Adipocyte (in vitro differentiated cells): ENCODE results near the gene HOXC11.

Experiments
- DNase-seq: peaks from one replicate; pipeline ENCODE4 v3.0.0-alpha.2; 2015; ENCODE audit warnings: low read depth
- H3K27me3 ChIP-seq: replicated peaks from 2 replicates; pipeline ENCODE4 v1.7.0; 2013; ENCODE audit warnings: mild to moderate bottlenecking, low read length, moderate library complexity; ENCODE audit not compliant: control insufficient read depth, insufficient read depth
- H3K36me3 ChIP-seq: 2 replicates; pipeline ENCODE4 v1.7.0; 2013; ENCODE audit warnings: low read length, mild to moderate bottlenecking, moderate library complexity; ENCODE audit not compliant: control insufficient read depth, insufficient read depth, severe bottlenecking
- H3K4me1 ChIP-seq: 2 replicates; pipeline ENCODE4 v1.7.0; 2013; ENCODE audit warnings: mild to moderate bottlenecking, low read length, moderate library complexity; ENCODE audit not compliant: control insufficient read depth, insufficient read depth
- H3K4me3 ChIP-seq: 2 replicates; pipeline ENCODE4 v1.7.0; 2013; ENCODE audit warnings: mild to moderate bottlenecking, low read length, moderate library complexity
- H3K9ac ChIP-seq: 2 replicates; pipeline ENCODE4 v1.7.0; 2013; ENCODE audit warnings: mild to moderate bottlenecking, low read length, moderate library complexity
- H3K9me3 ChIP-seq: 2 replicates; pipeline ENCODE4 v1.7.0; 2013; ENCODE audit warnings: mild to moderate bottlenecking, low read length, moderate library complexity; ENCODE audit not compliant: control insufficient read depth

Gene HOXC11

GRCh38 chr12:53947743-53948142 is 25.2 kb upstream of the HOXC11 start:
- H3K36me3 ChIP-seq: no peaks in the 10 kb centered on the region
- peaks cover 13% of the 10 kb centered on the region for H3K4me1 ChIP-seq
- no peak overlapping the region for H3K4me3 ChIP-seq
- H3K27me3 ChIP-seq: peaks cover 99% of the 10 kb centered on the region
- no peak for DNase-seq
- no peak overlapping the region for H3K9ac ChIP-seq
- peaks cover under 1% of the 10 kb centered on the region for H3K9me3 ChIP-seq

- Histone ChIP-seq H3K9me3 (no peaks in the 10 kb centered on the region), H3K27me3 (peaks cover 99% of the 10 kb centered on the region), H3K4me1 (peaks cover 22% of the 10 kb centered on the region), H3K9ac (no peak overlapping the region), H3K4me3 (no peak overlapping the region), H3K36me3 (no peaks in the 10 kb centered on the region)
- no peak for DNase-seq
These were observed 24.0 kb upstream of the HOXC11 start for GRCh38 chr12:53948650-53949593.

GRCh38 chr12:53949631-53950436 is 23.1 kb upstream of the HOXC11 start:
- peaks cover 99% of the 10 kb centered on the region for H3K27me3 ChIP-seq
- H3K9me3 ChIP-seq: no peaks in the 10 kb centered on the region
- H3K4me3 ChIP-seq: no peak overlapping the region
- DNase-seq: no peak
- no peak overlapping the region for H3K9ac ChIP-seq
- H3K4me1 ChIP-seq: peaks cover 20% of the 10 kb centered on the region
- H3K36me3 ChIP-seq: no peaks in the 10 kb centered on the region

GRCh38 chr12:53950437-53950773 is 22.5 kb upstream of the HOXC11 start:
- peaks cover 99% of the 10 kb centered on the region for H3K27me3 ChIP-seq
- H3K36me3 ChIP-seq: no peaks in the 10 kb centered on the region
- no peaks in the 10 kb centered on the region for H3K9me3 ChIP-seq
- no peak overlapping the region for H3K9ac ChIP-seq
- H3K4me1 ChIP-seq: peaks cover 19% of the 10 kb centered on the region
- H3K4me3 ChIP-seq: no peak overlapping the region
- DNase-seq: no peak

- Histone ChIP-seq H3K4me3 (no peak overlapping the region), H3K27me3 (peaks cover 99% of the 10 kb centered on the region), H3K4me1 (peaks cover 19% of the 10 kb centered on the region), H3K9ac (no peak overlapping the region), H3K36me3 (no peaks in the 10 kb centered on the region), H3K9me3 (no peaks in the 10 kb centered on the region)
- DNase-seq: no peak
These were observed 21.9 kb upstream of the HOXC11 start for GRCh38 chr12:53950789-53951576.

- H3K4me3 ChIP-seq: no peak overlapping the region
- peaks cover 99% of the 10 kb centered on the region for H3K27me3 ChIP-seq
- peaks cover 19% of the 10 kb centered on the region for H3K4me1 ChIP-seq
- H3K9me3 ChIP-seq: no peaks in the 10 kb centered on the region
- no peak overlapping the region for H3K9ac ChIP-seq
- no peaks in the 10 kb centered on the region for H3K36me3 ChIP-seq
- no peak for DNase-seq
These were observed 21.2 kb upstream of the HOXC11 start for GRCh38 chr12:53951577-53952334.

- Histone ChIP-seq H3K27me3 (peaks cover 99% of the 10 kb centered on the region), H3K36me3 (no peaks in the 10 kb centered on the region), H3K4me3 (no peak overlapping the region), H3K9ac (no peak overlapping the region), H3K4me1 (peaks cover 19% of the 10 kb centered on the region), H3K9me3 (no peaks in the 10 kb centered on the region)
- no peak for DNase-seq
These were observed 20.6 kb upstream of the HOXC11 start for GRCh38 chr12:53952335-53952694.

GRCh38 chr12:53952871-53953734 is 19.8 kb upstream of the HOXC11 start:
- DNase-seq: peak; percentile 29
- Histone ChIP-seq H3K9me3 (no peaks in the 10 kb centered on the region), H3K9ac (no peak overlapping the region), H3K4me1 (peaks cover 19% of the 10 kb centered on the region), H3K36me3 (no peaks in the 10 kb centered on the region), H3K27me3 (peaks cover 98% of the 10 kb centered on the region), H3K4me3 (no peak overlapping the region)

GRCh38 chr12:53953831-53954693 is 18.9 kb upstream of the HOXC11 start:
- Histone ChIP-seq H3K9ac (no peak overlapping the region), H3K27me3 (peaks cover 99% of the 10 kb centered on the region), H3K36me3 (no peaks in the 10 kb centered on the region), H3K4me3 (no peak overlapping the region), H3K4me1 (peaks cover 19% of the 10 kb centered on the region), H3K9me3 (no peaks in the 10 kb centered on the region)
- DNase-seq: no peak
